HG02571 (cell line): ENCODE measurements around the gene PXDN.
"Not testable (repeated sequence)": the region's sequence is repeated elsewhere in the genome, so short reads cannot be mapped to it uniquely, and the experiment has no call there.

Experiments used
- ATAC-seq: cut with Tn5 transposase; IDR thresholded peaks from one replicate; pipeline ENCODE4 v1.9.1; 2021; ENCODE audit warnings: mild to moderate bottlenecking, moderate library complexity; ENCODE audit not compliant: unreplicated experiment

PXDN gene

GRCh38 chr2:1777781-1778180 is 33.5 kb upstream of the PXDN start:
- no peak for ATAC-seq

GRCh38 chr2:1777156-1777555 is 32.8 kb upstream of the PXDN start:
- no peak for ATAC-seq

- ATAC-seq: no peak
These were observed 31.3 kb upstream of the PXDN start for GRCh38 chr2:1775511-1776035.

- ATAC-seq: no peak
These were observed 30.6 kb upstream of the PXDN start for GRCh38 chr2:1774929-1775328.

GRCh38 chr2:1773883-1774282 is 29.6 kb upstream of the PXDN start:
- ATAC-seq: no peak

- no peak for ATAC-seq
These were observed 28.4 kb upstream of the PXDN start for GRCh38 chr2:1772471-1773267.

GRCh38 chr2:1771626-1772280 is 27.4 kb upstream of the PXDN start:
- no peak for ATAC-seq

- ATAC-seq: no peak
These were observed 26.5 kb upstream of the PXDN start for GRCh38 chr2:1770566-1771380.

GRCh38 chr2:1769703-1770422 is 25.5 kb upstream of the PXDN start:
- ATAC-seq: no peak

- no peak for ATAC-seq
These were observed 23.8 kb upstream of the PXDN start for GRCh38 chr2:1767939-1768691.

GRCh38 chr2:1766851-1767811 is 22.8 kb upstream of the PXDN start:
- no peak for ATAC-seq

- ATAC-seq: no peak
These were observed 22.1 kb upstream of the PXDN start for GRCh38 chr2:1766425-1766824.

GRCh38 chr2:1765201-1765600 is 20.9 kb upstream of the PXDN start:
- not testable (repeated sequence) for ATAC-seq

GRCh38 chr2:1759611-1759930 is 15.3 kb upstream of the PXDN start:
- ATAC-seq: no peak

- no peak for ATAC-seq
These were observed 14.7 kb upstream of the PXDN start for GRCh38 chr2:1758774-1759610.

GRCh38 chr2:1758171-1758570 is 13.9 kb upstream of the PXDN start:
- ATAC-seq: no peak

GRCh38 chr2:1757567-1757966 is 13.3 kb upstream of the PXDN start:
- no peak for ATAC-seq

- not testable (repeated sequence) for ATAC-seq
These were observed 12.8 kb upstream of the PXDN start for GRCh38 chr2:1757146-1757545.
